ENCODE measurements around the gene SLC29A4.

DNA sequence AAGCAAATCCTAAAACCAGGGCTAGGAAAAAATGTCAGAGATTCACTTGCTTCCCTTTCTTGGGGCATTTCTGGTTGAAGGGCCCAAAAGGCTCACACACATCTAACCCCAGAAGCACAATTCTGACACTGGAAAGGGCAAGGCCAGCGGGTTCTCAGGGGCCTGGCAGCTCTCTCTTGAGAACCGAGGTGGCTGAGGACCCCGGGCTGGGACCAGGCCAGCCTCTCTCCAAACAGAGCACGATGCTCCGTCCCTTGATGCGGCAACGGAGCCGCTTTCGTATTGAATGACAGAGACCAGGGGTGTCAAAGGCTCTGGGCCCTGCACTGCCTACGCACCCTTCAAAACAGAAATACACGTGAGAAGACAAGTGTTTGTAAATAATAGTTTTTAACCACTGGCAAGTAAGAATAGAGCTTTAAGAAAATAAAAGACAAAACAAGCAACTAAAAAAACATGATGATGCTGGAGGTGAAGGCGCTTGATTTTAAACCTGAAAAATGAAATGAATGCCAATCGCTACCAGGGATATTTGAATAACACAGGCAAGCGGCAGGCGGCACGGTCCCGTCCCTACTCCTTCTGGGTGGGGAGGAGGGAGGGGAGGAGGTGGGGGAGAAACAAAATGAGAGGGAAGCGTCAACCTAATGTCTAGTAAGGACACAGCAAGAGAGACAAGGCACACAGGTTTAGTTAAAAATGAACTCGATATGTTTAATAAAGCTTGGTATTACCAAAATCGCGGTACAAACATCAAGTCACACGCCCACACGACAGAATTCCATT is 68.0 kb downstream of the SLC29A4 start:
- TF ChIP-seq CTCF (IDR thresholded peaks at IDR 0.05 in 4 of 5, conservative IDR thresholded peaks at IDR 0.05 in 1 of 5) (no peak), POLR2A (IDR thresholded peaks at IDR 0.05) (no peak)

All from gastrocnemius medialis (tissue), 4 donors.